NCI-H128 (cell line): ENCODE results near the gene WDR26.
"Not testable (repeated sequence)": the region's sequence is repeated elsewhere in the genome, so short reads cannot be mapped to it uniquely, and the experiment has no call there.

Experiments
- DNase-seq: peaks from one replicate; lab custom pipeline; 2025; ENCODE audit not compliant: unreplicated experiment; lab: John Stamatoyannopoulos, UW

WDR26 gene

DNA sequence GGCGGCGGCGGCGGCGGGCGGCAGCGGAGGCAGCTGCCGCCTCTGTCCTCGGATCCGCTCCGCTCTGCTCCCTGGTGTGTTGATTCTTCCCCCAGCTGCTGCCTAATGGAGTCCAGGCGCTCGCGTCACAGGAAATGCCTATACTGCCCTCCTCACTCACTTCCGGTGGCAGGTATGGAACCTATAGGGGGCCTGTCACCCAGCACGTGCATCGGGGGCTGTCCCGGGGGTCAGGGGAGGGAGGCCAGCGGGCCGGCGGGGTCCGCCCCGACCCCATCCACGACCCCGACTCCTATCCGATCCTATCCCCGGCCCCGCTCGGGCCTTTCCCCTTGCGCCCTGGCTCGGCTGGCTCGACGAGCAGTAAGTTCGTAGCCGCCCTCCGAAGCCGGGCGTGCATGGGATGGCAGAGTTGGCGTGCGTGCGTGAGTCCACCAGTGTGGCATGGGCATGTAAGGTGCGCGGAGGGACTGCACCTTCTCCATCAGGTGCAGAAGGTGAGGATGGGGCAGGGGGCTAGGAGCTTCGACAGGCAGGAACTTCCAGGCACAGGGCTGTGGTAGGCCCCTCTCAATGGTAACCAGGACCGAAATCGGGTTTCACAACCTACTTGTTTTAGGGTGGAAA is at the start of gene WDR26:
Gene WDR26, minus strand, starts transcription at position 107 of the 627 bp plus-strand sequence.
- DNase-seq: peak; percentile 70

DNA sequence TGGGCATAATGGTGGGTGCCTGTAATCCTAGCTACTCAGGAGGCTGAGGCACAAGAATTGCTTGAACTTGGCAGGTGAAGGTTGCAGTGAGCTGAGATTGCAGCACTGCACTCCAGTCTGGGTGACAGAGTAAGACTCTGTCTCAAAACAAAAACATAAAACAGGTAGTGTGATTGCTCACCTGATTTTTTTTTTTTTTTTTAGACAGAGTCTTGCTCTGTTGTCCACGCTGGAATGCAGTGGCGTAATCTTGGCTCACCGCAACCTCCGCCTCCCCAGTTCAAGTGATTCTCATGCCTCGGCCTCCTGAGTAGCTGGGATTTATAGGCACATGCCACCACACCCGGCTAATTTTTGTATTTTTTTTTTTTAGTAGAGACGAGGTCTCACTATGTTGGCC is 48.6 kb upstream of the WDR26 start:
- DNase-seq: not testable (repeated sequence)

DNA sequence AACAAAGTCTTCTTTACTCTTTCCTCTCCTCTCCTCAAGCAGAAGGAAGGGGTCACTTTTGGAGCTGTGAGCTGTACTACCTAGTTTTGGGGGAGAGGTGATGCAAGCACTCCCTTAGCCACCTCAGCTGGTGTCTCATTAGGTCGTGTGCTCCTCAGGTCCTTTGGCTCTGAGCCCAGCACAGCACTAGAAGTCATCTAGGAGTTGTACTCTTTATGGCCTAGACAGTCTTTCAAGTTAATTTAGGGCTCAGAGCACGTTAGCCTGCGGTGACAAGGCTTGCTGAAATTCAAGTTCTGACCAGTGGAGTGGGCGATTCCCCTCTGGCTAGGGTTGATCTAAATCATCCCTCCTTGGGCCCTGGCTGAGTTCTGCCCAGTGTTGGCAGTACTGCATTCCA is 48.0 kb upstream of the WDR26 start:
- no peak for DNase-seq

DNA sequence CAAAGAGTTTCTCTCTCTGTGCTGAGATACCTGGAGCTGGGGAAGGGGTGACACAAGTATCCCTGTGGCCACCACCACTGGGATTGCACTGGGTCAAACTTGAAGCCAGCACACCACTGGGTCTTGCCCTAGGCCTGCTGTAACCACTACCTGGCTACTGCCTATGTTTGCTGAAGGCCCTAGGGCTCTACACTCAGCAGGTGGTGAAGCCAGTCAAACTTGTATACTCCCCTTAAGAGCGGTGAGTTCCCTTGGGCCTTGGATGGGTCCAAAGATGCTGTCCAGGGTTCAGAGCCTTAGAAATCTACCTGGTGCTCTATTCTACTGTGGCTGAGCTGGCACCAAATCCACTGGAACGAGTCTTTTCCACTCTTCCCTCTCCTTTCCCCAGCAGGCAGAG is 47.0 kb upstream of the WDR26 start:
- DNase-seq: no peak

DNA sequence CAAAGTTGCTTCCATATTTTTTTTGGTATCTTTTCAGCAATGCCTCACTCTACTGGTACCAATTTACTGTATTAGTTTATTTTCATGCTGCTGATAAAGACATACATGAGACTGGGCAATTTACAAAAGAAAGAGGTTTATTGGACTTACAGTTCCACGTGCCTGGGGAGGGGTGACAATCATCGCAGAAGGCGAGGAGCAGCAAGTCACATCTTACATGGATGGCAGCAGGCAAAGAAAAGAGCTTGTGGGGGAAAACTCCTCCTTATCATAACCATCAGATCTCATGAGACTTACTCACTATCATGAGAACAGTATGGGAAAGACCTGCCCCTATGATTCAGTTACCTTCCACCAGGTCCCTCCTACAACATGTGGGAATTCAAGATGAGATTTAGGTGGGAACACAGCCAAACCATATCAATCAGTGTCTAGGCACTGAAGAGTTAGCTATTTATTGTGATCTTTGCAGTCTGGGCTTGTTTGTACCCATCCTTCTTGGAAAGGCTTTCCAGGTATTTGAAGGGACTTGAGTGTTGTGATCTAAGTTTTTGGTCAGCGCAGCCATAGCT is 46.4 kb upstream of the WDR26 start:
- DNase-seq: not testable (repeated sequence)

DNA sequence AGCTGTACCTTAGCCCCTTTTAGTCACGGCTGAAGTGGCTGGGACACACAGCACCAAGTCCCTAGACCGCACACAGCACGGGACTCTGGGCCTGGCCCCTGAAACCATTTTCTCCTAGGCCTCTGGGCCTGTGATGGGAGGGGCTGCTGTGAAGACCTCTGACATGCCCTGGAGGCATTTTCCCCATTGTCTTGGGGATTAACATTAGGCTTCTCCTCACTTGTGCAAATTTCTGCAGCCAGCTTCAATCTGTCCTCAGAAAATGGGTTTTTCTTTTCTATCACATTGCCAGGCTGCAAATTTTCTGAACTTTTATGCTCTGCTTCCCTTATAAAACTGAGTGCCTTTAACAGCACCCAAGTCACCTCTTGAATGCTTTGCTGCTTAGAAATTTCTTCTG is 45.6 kb upstream of the WDR26 start:
- DNase-seq: not testable (repeated sequence)

DNA sequence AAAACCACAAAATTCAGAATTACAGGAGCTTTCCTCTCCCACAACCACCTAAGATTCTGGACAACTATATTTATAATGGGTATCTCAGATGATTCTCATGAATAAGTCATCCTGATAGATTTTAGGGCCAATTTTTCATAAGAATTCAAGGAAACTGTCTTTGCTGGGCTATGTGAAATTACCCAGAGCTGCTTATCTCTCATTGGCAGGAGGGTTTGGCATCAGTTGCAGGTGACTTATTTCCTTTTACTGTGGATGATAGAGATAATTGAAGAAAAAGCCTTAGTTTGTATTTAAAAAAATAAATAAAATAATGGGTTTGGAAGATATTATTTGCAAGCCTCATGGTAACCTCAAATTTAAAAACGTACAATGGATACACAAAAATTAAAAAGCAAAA is 38.2 kb upstream of the WDR26 start:
- no peak for DNase-seq

DNA sequence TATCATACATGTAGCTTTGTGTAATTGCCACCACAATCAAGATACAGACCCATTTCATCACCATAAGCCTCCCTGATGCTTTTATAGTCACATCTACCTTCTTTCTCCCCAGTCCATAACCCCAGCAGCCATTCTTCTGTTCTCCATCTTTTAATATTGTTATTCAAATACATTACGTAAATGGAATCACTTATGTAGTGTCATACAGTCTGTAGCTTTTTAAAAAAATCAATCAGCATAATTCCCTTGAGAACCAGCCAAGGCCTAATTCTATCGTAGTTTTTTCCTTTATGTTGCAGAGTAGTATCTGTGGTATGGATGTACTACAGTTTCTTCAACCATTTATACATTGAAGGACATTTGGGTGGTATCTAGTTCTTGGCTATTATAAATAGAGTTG is 31.6 kb upstream of the WDR26 start:
- DNase-seq: no peak

DNA sequence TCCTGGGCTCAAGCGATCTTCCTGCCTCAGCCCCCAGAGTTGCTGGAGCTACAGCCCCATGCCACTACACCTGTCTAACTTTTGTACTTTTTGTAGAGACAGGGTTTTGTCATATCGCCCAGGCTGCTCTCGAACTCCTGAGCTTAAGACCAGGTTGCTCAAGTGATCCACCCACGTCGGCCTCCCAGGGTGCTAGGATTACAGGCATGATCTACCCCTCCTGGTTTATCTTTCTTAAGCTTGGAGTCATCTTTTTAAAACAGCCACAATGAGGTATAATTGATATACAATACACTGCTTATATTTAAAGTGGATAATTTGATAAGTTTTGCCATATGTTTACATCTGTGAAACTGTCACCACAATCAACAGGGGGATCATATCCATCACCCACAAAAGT is 25.4 kb upstream of the WDR26 start:
- no peak for DNase-seq

DNA sequence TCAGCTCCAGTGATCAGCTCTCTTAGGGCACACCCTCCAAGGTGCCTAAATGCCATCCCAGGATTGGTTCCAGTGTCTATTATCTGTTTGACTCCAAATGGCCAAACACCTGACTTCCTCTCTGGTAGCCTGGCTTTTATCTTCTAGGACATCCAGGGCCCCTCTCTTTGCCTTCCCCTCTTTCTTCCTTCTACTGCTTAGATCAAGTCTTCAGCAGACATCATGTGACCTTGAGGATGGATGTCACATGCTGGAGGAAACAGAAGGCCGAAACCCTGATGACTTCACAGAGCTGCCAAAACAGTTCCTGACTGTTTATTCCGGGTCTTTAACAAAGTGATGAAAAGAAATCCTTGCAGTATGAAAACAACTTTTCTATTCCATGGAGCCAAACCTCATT is 24.4 kb upstream of the WDR26 start:
- DNase-seq: no peak

DNA sequence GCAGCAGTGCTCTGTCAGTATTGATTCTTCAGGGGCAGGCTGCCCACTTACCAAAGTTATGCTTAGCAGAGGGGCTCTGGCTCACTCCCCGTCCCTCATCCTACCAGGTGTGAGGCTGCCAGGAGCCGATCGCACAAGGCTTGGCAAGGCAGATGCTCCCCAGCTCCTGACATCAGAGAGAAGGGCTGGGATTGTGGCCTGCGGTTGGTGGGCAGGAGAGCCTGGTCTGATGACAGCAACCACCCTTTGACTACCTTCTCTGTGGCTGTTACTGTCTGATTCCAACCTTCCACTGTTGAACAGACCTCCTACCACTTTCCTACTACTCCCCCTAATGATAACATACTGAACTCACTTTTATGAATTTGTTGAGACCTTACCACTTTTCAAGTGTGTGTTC is 23.7 kb upstream of the WDR26 start:
- no peak for DNase-seq

DNA sequence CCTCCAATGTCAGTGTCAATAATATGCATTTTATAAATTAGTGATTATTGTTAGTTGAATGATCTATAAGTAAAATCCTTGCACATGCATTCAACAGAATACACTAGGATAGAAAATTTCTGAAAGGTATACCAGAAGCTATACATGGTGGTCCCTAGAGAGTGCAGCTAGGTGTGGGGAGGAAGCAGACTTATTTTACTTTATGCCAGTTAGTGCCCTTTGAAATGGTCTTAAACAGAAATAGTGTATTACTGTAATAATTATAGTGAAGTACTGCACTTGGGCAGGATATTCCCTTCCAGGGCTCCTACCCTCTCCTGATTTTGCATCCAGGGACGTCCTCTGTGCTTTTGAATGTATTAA is 23.2 kb upstream of the WDR26 start:
- no peak for DNase-seq

DNA sequence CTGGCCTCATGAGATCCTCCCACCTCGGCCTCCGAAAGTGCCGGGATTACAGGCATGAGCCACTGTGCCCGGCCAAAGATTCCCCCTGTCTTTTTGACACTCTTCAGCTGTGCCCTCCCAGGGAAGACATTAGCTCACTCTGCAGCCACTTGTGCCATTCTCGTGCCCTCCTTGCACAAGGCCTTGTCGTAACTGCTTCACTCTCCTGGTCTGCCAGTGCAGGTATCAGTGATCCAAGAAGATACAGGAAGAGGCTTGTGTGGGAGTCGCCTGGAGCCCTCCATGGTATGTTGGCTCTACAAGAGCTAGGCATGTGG is 22.0 kb upstream of the WDR26 start:
- no peak for DNase-seq

DNA sequence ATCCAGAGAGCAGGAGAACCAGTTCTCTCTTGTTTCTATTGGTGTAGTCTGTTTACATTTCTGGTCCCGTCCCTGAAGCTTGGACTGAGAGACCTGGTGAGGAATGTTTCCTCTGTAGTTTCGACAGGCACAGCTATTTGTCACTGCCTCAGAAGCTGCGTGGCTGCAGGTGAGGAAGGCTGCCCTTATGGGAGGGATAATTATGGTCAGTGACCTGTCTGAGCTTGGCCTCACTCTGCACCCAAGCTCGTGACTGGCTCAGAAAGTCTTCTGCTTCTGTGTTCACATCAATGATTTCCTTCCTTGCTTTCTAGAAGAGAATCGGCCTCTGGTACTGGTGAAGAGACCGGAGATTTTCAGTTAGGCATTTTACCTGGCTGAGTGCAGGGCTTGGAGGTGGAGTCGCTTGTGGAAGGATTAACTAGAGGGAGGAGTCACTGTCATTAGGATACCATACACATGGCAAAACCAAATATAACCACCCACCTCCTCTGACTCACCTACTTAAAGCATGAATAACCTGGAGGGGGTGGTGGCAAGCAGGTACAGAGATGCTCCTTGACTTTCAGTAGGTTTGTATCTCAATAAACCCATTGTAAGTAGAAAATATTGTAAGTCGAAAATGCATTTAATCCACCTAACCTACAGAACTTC is 19.9 kb upstream of the WDR26 start:
- DNase-seq: no peak

DNA sequence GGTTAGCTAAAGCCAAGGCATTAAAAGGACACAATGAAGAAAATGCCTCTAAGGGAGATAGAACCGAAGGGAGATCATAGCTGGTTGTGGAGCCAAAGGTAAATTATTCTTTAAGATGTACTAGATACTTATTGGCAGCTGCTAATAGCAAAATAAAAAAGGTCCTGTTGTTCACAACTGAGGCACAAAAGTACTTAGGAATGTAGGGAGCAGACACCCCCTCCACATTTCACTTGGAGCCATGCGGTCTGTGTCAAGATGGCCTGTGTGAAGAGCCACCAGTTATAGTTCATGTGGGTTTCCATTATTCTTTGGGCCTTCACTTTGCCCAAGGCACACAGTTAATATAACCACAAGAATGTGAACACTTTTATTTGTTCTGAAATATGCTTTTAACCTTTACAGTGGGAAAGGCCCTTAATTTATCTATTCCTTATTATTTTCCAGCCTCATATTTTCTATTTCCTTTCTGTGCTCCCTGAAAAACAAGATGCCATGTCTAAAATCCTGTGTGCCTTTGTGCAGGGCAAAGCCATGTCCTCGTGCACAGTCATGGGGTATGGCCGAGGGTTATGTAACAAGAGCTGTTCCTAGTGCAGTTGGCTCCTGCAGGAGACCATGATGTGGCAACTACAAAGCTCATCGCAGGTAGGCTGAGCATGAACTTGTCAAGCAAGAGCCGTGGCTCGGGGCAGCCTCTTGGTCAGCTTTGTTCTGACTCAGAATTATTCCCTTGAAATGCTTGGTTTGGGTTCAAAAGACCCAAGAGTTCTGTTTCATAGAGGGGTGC is 16.2 kb upstream of the WDR26 start:
- no peak for DNase-seq

DNA sequence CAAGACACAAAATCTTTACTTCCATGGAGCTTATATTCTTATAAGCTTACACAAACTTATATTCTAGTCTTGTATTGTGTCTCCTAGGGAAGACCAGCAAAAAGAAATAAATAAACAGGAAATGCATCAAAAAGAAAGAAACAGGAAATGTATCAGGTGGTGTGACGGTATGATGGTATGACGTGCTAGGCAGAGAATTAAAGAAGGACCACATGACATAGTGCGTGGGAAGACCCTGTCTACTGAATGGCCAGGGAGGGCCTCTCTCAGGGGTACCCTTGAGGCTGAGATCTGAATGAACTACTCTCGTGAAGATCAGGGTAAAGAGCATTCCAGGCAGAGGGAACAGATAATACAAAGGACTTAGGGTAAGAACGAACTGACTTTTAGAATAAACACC is 15.6 kb upstream of the WDR26 start:
- no peak for DNase-seq

DNA sequence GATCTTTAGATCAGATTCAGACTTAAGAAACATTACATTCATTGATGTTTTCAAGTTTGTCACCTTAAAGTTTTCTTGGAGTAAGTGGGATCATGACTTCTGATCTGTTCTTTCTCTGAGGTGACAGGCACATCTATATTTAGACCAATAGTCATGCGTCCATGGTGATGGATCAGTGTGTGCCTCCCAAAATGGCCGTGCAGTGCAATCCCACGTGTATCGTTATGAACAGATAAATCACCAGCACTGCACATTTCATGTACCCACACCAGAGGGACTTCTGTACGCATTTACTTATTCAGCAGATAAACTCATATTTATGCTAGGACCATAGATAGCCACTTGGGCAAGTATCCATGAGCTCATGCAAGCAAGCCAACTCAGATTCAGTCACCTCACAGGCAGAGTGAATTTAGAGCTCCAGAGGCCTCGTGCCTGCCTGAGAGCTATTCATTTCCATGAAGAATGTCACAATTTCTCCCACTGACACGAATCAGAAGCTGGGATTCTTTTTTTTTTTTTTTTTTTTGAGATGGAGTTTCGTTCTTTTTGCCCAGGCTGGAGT is 13.9 kb upstream of the WDR26 start:
- no peak for DNase-seq

DNA sequence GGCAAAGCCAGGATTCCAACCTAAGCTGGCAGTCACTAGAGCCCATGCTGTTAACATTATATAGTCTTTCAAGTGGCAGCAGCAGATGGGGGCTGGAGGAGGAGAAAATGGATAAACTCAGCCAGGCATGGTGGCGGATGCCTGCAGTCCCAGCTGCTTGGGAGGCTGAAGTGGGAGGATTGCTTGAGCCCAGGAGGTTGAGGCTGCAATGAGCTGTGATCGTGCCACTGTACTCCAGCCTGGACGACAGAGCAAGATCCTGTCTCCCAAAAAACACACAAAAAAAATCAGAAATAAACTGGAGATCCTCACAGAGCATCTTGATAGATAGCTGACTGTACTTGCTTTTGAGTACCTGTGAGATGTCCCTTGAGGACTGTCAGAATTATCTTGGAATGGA is 13.4 kb upstream of the WDR26 start:
- DNase-seq: no peak

DNA sequence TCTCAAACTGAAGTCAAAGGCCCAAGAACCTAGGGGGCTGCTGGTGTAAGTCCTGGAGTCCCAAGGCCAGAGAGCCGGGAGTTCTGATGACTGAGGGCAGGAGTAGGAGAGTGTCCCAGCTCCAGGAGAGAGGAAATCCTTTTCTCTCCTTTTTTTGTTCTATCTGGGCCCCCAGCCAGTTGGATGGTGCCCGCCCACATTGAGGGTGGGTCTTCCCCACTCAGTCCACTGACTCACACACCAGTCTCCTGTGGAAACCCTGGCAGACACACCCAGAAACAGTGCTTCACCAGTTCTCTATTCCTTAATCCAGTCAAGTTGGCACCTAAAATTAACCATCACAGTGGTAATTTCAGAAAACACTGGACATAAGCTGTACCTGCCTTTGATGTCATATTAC is 12.7 kb upstream of the WDR26 start:
- no peak for DNase-seq

DNA sequence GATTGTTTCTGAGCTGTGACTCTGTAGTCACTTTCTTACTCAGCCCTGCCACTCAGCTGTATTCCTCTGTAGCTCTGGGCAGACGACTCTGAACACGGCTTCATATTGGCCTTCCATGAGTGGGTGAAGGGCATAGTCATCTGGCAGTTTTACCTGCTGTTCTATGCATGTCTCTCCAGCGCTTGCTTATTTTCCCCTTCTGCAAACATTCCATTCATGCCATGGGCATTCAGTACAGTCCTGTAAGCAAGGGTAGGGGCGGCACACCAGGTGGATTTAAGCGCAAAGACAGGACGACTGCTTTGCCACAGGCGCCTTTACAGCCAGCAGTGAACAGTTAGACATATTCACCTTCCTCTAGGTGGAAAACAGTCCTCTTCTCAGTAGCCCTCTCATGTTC is 4.4 kb upstream of the WDR26 start:
- DNase-seq: no peak

DNA sequence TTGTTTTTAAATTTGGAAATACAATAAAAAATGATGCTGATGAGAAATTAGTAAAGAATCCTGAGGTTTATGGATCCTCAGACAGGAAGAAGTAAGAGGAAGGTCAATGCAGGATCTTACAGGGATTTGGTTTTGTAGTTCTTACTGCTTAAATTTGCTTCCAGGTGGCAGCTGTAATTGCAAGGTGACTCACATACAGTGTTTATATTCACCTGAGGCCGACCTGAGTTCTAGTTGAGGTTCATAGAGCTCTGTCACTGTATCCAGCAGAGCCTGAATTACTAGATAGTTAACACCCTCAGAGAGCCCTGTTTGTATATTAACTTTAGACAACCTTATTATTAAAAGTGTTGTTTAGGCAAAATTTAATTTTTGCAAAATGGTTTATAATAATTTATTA is 1.4 kb upstream of the WDR26 start:
- DNase-seq: no peak

DNA sequence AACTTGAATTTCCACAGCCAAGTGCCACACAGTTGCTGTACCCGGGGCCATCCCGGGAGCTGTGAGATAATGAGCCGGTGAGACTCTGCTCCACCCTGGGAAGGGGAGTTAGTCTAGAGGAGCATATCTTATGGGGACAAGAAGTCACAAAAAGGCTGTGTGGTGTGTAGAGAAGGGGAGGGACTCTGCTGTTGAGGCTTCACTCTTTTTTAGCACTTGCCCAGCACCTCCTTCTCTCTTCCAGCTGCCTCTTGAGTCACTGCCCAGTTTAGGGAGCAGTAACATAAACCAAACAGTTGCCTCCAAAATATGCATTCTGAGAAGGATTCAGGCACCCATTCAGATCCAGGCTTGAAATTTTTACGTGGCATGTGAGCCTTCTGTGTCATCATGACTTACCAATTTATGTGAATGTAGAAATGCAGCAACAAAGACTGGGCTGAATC is 744 bp upstream of the WDR26 start:
- no peak for DNase-seq
